Keratinocyte (primary cell): Measurements from ENCODE around the gene PKP2.

Experiments used
- CTCF ChIP-seq, 3 experiments: IDR thresholded peaks in 1 of 3; conservative IDR thresholded peaks in 1 of 3; optimal IDR thresholded peaks in 1 of 3; 2 replicates in 2 of 3; 3 replicates in 1 of 3; pipeline versions ENCODE3 to v1.5.1; 2011; ENCODE audit warnings: low read length in 3 of 3, mild to moderate bottlenecking in 3 of 3, moderate library complexity in 2 of 3, control low read depth in 1 of 3, inconsistent platforms in 1 of 3; ENCODE audit not compliant: insufficient read depth in 2 of 3; ENCODE audit errors: extremely low read depth in 1 of 3
- EZH2 ChIP-seq: IDR thresholded peaks from one replicate; pipeline ENCODE4 v1.6.1; 2012; ENCODE audit warnings: inconsistent platforms, mild to moderate bottlenecking, low read length, moderate library complexity

- TF ChIP-seq CTCF (optimal IDR thresholded peaks at IDR 0.05 in 1 of 3, IDR thresholded peaks at IDR 0.05 in 1 of 3, conservative IDR thresholded peaks at IDR 0.05 in 1 of 3; ENCODE audit: extremely low read depth in 1 of 3, insufficient read depth in 2 of 3, low read length in 3 of 3): no peak
- TF ChIP-seq EZH2: no peak
Observed at GRCh38 chr12:32788405-32788804, 108.2 kb downstream of the PKP2 start.
